Astrocyte (in vitro differentiated cells and primary cell): Measurements from ENCODE around the gene AAMDC. TPM values are rescaled to one million over a fixed set of nuclear protein-coding genes. Genes with fewer than 3 reads are reported as not detected.

Experiments used
- DNase-seq: peaks from one replicate; pipeline ENCODE4 v3.0.0-alpha.2; 2010; ENCODE audit warnings: low read depth
- FAIRE-seq: peaks from 2 replicates; lab custom pipeline; 2011; peaks lifted over from hg19 to GRCh38; lab: Jason Lieb, UNC
- H2AFZ ChIP-seq: 2 replicates; pipeline ENCODE4 v1.6.0; 2012; ENCODE audit warnings: low read depth, low read length, inconsistent platforms
- H3K27ac ChIP-seq: 2 replicates; pipeline ENCODE4 v1.5.1; 2011; ENCODE audit warnings: low read depth, low read length, inconsistent platforms
- H3K27me3 ChIP-seq: 2 replicates; pipeline ENCODE4 v1.6.0; 2011; ENCODE audit warnings: low read length, inconsistent platforms; ENCODE audit not compliant: insufficient read depth
- H3K36me3 ChIP-seq: 2 replicates; pipeline ENCODE4 v1.5.1; 2011; ENCODE audit warnings: low read length, inconsistent platforms; ENCODE audit not compliant: insufficient read depth
- H3K4me1 ChIP-seq: 2 replicates; pipeline ENCODE4 v1.5.1; 2011; ENCODE audit warnings: low read length, inconsistent platforms; ENCODE audit not compliant: insufficient read depth
- H3K4me2 ChIP-seq: 2 replicates; pipeline ENCODE4 v1.6.0; 2012; ENCODE audit warnings: low read length, inconsistent platforms
- H3K4me3 ChIP-seq: 2 replicates; pipeline ENCODE4 v1.5.1; 2011; ENCODE audit warnings: low read depth, mild to moderate bottlenecking, low read length, inconsistent platforms; ENCODE audit not compliant: insufficient read depth
- H3K79me2 ChIP-seq: 2 replicates; pipeline ENCODE4 v1.6.0; 2012; ENCODE audit warnings: mild to moderate bottlenecking, low read length, inconsistent platforms; ENCODE audit not compliant: insufficient read depth
- H3K9ac ChIP-seq: 2 replicates; pipeline ENCODE4 v1.6.0; 2012; ENCODE audit warnings: mild to moderate bottlenecking, low read length, inconsistent platforms
- H3K9me3 ChIP-seq: 2 replicates; pipeline ENCODE4 v1.5.1; 2012; ENCODE audit warnings: low read depth, mild to moderate bottlenecking, low read length, inconsistent platforms; ENCODE audit not compliant: insufficient read depth
- H4K20me1 ChIP-seq: 2 replicates; pipeline ENCODE4 v1.6.0; 2012; ENCODE audit warnings: low read length, inconsistent platforms; ENCODE audit not compliant: insufficient read depth
- H3K27ac Mint-ChIP-seq: one replicate; pipeline ENCODE4 v1.8.0; 2021; ENCODE audit warnings: mild to moderate bottlenecking, mixed read lengths; ENCODE audit not compliant: unreplicated experiment
- H3K27me3 Mint-ChIP-seq: one replicate; pipeline ENCODE4 v1.8.0; 2021; ENCODE audit warnings: low read depth, mixed read lengths; ENCODE audit not compliant: unreplicated experiment
- H3K36me3 Mint-ChIP-seq: one replicate; pipeline ENCODE4 v1.8.0; 2021; ENCODE audit warnings: low read depth, mixed read lengths; ENCODE audit not compliant: unreplicated experiment
- H3K4me1 Mint-ChIP-seq: one replicate; pipeline ENCODE4 v1.8.0; 2021; ENCODE audit warnings: low read depth, mixed read lengths; ENCODE audit not compliant: unreplicated experiment
- H3K4me3 Mint-ChIP-seq: one replicate; pipeline ENCODE4 v1.8.0; 2021; ENCODE audit warnings: mild to moderate bottlenecking, moderate library complexity, mixed read lengths; ENCODE audit not compliant: unreplicated experiment
- H3K9me3 Mint-ChIP-seq: one replicate; pipeline ENCODE4 v1.8.0; 2021; ENCODE audit warnings: mild to moderate bottlenecking, mixed read lengths; ENCODE audit not compliant: unreplicated experiment
- EZH2 ChIP-seq: IDR thresholded peaks from 2 replicates; pipeline ENCODE4 v1.6.1; 2012; ENCODE audit warnings: mild to moderate bottlenecking, low read length, inconsistent platforms; ENCODE audit not compliant: insufficient read depth
- total RNA-seq: library from RNA; stranded (reverse); gene quantifications from 2 replicates; pipeline ENCODE4 v1.2.1, GENCODE V29; 2021
- TF ChIP-seq, protein P1 (sequence below): IDR thresholded peaks from 2 replicates; pipeline ENCODE4 v1.5.1; 2011; ENCODE audit warnings: low read depth, mild to moderate bottlenecking, inconsistent platforms, low read length, moderate library complexity; ENCODE audit not compliant: insufficient read depth

The AAMDC gene
- total RNA-seq, 1 donor from 2014 or later = 53.1 TPM

DNA sequence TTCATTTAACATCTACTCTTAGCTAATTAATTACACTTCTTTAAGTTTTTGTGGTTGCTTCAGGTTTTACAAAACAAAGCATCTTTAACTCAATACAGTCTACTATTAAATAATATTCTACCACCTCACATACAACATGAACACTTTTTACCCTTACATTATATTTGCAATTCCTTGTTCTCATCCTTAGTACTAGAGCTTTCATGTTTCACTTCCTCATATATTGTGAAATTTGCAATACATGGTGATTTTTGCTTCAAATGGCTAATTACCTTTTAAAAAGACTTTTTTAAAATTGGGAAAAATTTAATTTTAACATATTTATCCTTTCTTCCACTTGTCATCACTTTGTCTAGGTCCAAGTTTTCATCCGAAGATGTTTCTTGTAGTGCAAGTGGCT lies 37.9 kb upstream of the AAMDC start:
- TF ChIP-seq, protein P1, sequence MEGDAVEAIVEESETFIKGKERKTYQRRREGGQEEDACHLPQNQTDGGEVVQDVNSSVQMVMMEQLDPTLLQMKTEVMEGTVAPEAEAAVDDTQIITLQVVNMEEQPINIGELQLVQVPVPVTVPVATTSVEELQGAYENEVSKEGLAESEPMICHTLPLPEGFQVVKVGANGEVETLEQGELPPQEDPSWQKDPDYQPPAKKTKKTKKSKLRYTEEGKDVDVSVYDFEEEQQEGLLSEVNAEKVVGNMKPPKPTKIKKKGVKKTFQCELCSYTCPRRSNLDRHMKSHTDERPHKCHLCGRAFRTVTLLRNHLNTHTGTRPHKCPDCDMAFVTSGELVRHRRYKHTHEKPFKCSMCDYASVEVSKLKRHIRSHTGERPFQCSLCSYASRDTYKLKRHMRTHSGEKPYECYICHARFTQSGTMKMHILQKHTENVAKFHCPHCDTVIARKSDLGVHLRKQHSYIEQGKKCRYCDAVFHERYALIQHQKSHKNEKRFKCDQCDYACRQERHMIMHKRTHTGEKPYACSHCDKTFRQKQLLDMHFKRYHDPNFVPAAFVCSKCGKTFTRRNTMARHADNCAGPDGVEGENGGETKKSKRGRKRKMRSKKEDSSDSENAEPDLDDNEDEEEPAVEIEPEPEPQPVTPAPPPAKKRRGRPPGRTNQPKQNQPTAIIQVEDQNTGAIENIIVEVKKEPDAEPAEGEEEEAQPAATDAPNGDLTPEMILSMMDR = no peak
- no peak for TF ChIP-seq EZH2
- Histone ChIP-seq H3K4me1 (no peaks in the 10 kb centered on the region), H3K4me3 (no peak overlapping the region), H4K20me1 (peaks cover 89% of the 10 kb centered on the region), H3K9me3 (no peaks in the 10 kb centered on the region), H2AFZ (no peak overlapping the region), H3K4me2 (no peak overlapping the region), H3K9ac (no peak overlapping the region), H3K27ac (no peak overlapping the region), H3K36me3 (no peaks in the 10 kb centered on the region), H3K79me2 (peaks cover 91% of the 10 kb centered on the region), H3K27me3 (no peaks in the 10 kb centered on the region)
- H3K36me3 Mint-ChIP-seq = no peaks in the 10 kb centered on the region
- DNase-seq = no peak
- no peak overlapping the region for H3K4me3 Mint-ChIP-seq
- FAIRE-seq = no peak
- no peaks in the 10 kb centered on the region for H3K9me3 Mint-ChIP-seq
- H3K4me1 Mint-ChIP-seq = peaks cover 8% of the 10 kb centered on the region
- H3K27ac Mint-ChIP-seq = no peak overlapping the region
- H3K27me3 Mint-ChIP-seq = no peaks in the 10 kb centered on the region

DNA sequence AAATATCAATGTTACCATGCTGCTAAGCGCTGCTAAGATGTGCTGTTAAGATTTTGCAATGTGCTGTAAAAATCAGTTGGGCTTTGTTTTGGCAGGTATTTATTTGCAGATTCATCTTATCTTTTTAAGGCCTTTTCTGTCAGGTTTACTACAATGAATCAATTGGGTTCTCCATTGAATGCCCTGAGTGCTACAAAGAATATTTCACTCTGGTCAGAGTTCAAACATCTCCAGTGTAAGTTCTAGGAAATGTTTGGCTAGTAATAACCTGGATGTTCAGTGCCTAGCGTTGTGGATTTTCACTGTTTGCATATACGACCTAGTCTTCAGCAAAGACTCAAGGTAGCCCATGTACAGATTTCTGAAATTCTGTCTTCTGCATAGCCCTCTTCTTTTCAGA lies 36.4 kb upstream of the AAMDC start:
- H3K4me1 Mint-ChIP-seq = peaks cover 14% of the 10 kb centered on the region
- DNase-seq (no peak), FAIRE-seq (no peak)
- H3K27me3 ChIP-seq = no peaks in the 10 kb centered on the region
- H3K4me3 ChIP-seq = no peak overlapping the region
- no peaks in the 10 kb centered on the region for H3K27me3 Mint-ChIP-seq
- H4K20me1 ChIP-seq = peaks cover 92% of the 10 kb centered on the region
- no peaks in the 10 kb centered on the region for H3K36me3 ChIP-seq
- H3K9me3 Mint-ChIP-seq = no peaks in the 10 kb centered on the region
- no peaks in the 10 kb centered on the region for H3K9me3 ChIP-seq
- no peaks in the 10 kb centered on the region for H3K4me1 ChIP-seq
- TF ChIP-seq, protein P1 = no peak
- TF ChIP-seq EZH2 = no peak
- no peak overlapping the region for H3K4me3 Mint-ChIP-seq
- H2AFZ ChIP-seq = no peak overlapping the region
- H3K27ac Mint-ChIP-seq = no peak overlapping the region
- H3K79me2 ChIP-seq = peaks cover 94% of the 10 kb centered on the region
- peaks cover 6% of the 10 kb centered on the region for H3K36me3 Mint-ChIP-seq
- no peak overlapping the region for H3K9ac ChIP-seq
- no peak overlapping the region for H3K4me2 ChIP-seq
- no peak overlapping the region for H3K27ac ChIP-seq

DNA sequence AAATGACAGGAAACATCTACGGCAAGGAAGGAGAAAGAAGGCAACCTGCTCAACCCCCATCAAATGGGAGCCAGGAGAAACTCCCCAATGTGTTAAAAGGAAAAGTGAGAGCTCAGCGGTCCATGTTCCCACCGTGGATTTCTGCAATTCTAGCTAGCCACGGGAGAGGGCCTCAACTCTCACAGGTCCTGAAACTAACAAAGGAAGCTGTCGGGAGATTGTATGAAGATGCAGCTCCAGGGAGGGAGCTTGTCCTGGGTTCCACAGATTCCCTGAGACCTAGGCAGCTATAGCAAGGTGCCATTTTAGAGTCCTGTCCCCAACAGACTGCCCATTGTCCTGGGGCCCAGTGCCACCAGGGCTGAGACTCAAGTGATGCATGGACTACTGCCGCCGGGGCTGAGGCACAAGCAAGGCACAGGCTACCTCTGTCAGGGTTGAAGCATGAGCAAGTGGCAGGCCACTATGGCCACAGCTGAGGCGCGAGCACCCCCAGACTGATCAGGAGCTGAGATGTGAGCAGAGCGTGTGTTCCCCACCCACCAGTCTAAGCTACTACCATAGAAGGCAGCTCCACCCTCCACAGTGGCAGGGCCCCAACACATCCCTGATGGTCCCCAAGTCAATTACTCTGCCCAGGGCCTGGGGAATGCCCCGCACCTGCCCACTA lies 31.7 kb upstream of the AAMDC start:
- H3K9ac ChIP-seq = no peak overlapping the region
- no peak overlapping the region for H3K27ac Mint-ChIP-seq
- H3K27ac ChIP-seq = no peak overlapping the region
- H3K36me3 ChIP-seq = no peaks in the 10 kb centered on the region
- no peak overlapping the region for H3K4me3 ChIP-seq
- H4K20me1 ChIP-seq = peaks cover 97% of the 10 kb centered on the region
- DNase-seq (no peak), FAIRE-seq (no peak)
- H2AFZ ChIP-seq = no peak overlapping the region
- peaks cover 4% of the 10 kb centered on the region for H3K9me3 Mint-ChIP-seq
- H3K27me3 ChIP-seq = no peaks in the 10 kb centered on the region
- no peaks in the 10 kb centered on the region for H3K27me3 Mint-ChIP-seq
- peaks cover 22% of the 10 kb centered on the region for H3K36me3 Mint-ChIP-seq
- H3K4me3 Mint-ChIP-seq = no peak overlapping the region
- H3K79me2 ChIP-seq = peaks cover 98% of the 10 kb centered on the region
- no peaks in the 10 kb centered on the region for H3K9me3 ChIP-seq
- TF ChIP-seq EZH2 = no peak
- TF ChIP-seq, protein P1 = no peak
- H3K4me1 Mint-ChIP-seq = peaks cover 13% of the 10 kb centered on the region
- H3K4me1 ChIP-seq = no peaks in the 10 kb centered on the region
- H3K4me2 ChIP-seq = no peak overlapping the region
